Amniotic stem cell (primary cell): Measurements from ENCODE around the gene SST.

Source experiments
- DNase-seq: peaks from one replicate; lab custom pipeline; 2025; lab: John Stamatoyannopoulos, UW

SST gene

GRCh38 chr3:187629711-187630110, 40.5 kb downstream of the SST start:
- no peak for DNase-seq

GRCh38 chr3:187628169-187628568, 42.0 kb downstream of the SST start:
- DNase-seq, result no peak

- DNase-seq, result no peak
Measured at GRCh38 chr3:187626581-187626980, 43.6 kb downstream of the SST start.

- DNase-seq, result no peak
Measured at GRCh38 chr3:187624588-187624987, 45.6 kb downstream of the SST start.

- no peak for DNase-seq
Measured at GRCh38 chr3:187623285-187623814, 46.8 kb downstream of the SST start.

GRCh38 chr3:187621881-187622280, 48.3 kb downstream of the SST start:
- DNase-seq, result no peak

- no peak for DNase-seq
Measured at GRCh38 chr3:187619461-187619860, 50.7 kb downstream of the SST start.
